ENCODE results near the gene UTS2B.

Gene UTS2B

DNA sequence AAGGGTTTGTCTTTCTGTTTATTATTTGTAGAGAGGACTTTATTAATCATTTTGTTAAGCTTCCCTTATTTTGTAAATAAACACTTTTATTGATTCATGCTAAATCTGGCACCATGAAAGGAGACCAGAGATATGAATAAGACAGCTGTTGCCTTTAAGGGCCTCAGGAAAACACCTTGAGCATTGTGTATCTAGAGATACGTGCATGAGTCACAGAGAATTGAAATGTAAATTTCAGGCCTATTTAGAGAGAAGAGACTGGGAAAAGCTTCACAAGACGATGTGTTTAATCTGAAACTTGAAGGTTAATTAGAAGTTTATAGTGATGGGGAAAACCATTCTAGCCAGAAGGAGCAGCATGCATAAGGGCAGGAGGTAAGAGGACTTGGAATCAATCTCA, 28.6 kb upstream of the UTS2B start:
- H3K36me3 ChIP-seq (ENCODE audit: insufficient read depth, low read length): no peaks in the 10 kb centered on the region
- H3F3A ChIP-seq (ENCODE audit: low read depth): no peaks in the 10 kb centered on the region
- no peaks in the 10 kb centered on the region for H4K20me1 ChIP-seq (ENCODE audit: insufficient read depth, low read length, poor library complexity, severe bottlenecking)
- H3K27me3 ChIP-seq (ENCODE audit: insufficient read depth, low read length, poor library complexity, severe bottlenecking): no peaks in the 10 kb centered on the region
- no peaks in the 10 kb centered on the region for H3K79me2 ChIP-seq (ENCODE audit: insufficient read depth, low read length)
- H3K4me2 ChIP-seq (ENCODE audit: low read depth, low read length, poor library complexity, severe bottlenecking): no peak overlapping the region
- TF ChIP-seq, protein P1, sequence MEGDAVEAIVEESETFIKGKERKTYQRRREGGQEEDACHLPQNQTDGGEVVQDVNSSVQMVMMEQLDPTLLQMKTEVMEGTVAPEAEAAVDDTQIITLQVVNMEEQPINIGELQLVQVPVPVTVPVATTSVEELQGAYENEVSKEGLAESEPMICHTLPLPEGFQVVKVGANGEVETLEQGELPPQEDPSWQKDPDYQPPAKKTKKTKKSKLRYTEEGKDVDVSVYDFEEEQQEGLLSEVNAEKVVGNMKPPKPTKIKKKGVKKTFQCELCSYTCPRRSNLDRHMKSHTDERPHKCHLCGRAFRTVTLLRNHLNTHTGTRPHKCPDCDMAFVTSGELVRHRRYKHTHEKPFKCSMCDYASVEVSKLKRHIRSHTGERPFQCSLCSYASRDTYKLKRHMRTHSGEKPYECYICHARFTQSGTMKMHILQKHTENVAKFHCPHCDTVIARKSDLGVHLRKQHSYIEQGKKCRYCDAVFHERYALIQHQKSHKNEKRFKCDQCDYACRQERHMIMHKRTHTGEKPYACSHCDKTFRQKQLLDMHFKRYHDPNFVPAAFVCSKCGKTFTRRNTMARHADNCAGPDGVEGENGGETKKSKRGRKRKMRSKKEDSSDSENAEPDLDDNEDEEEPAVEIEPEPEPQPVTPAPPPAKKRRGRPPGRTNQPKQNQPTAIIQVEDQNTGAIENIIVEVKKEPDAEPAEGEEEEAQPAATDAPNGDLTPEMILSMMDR (conservative IDR thresholded peaks at IDR 0.05; ENCODE audit: low read length): no peak
- no peak for TF ChIP-seq EZH2phosphoT487 (IDR thresholded peaks at IDR 0.05; ENCODE audit: borderline replicate concordance)
- no peaks in the 10 kb centered on the region for H3K4me1 ChIP-seq (ENCODE audit: insufficient read depth, low read length, poor library complexity, severe bottlenecking)
- no peaks in the 10 kb centered on the region; the same call in 1 of the 2 replicates for H3K9me3 ChIP-seq (ENCODE audit: insufficient read depth, low read depth, low read length)
- no peaks in the 10 kb centered on the region for H3K9me2 ChIP-seq (replicated peaks; ENCODE audit: low read depth, low read length)
- no peak overlapping the region for H3K9ac ChIP-seq (ENCODE audit: low read depth, low read length, poor library complexity, severe bottlenecking)
- no peak overlapping the region for H3K4me3 ChIP-seq (ENCODE audit: low read length, poor library complexity, severe bottlenecking)
- H2AFZ ChIP-seq (ENCODE audit: low read length): no peak overlapping the region

DNA sequence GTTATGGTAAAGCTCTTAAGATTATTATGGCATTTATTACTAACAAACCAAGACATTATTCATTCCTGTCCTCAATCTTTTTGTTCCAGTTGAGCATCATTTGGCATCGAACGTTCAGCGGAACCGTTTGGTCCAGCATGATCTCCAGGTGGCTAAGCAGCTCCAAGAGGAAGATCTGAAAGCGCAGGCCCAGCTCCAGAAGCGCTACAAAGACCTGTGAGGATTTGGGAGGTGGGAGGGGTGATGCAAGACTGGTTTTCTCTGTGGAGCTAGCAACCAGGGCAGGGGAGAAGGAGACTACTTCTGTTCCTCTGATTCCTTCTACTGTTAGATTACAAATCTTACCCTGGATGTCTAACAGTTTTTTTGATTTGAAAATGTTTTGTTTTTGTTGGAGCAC, 27.6 kb upstream of the UTS2B start:
- H3K4me2 ChIP-seq (ENCODE audit: low read depth, low read length, poor library complexity, severe bottlenecking): no peak overlapping the region
- no peaks in the 10 kb centered on the region for H3K4me1 ChIP-seq (ENCODE audit: insufficient read depth, low read length, poor library complexity, severe bottlenecking)
- H2AFZ ChIP-seq (ENCODE audit: low read length): no peak overlapping the region
- H3K4me3 ChIP-seq (ENCODE audit: low read length, poor library complexity, severe bottlenecking): no peak overlapping the region
- no peaks in the 10 kb centered on the region for H4K20me1 ChIP-seq (ENCODE audit: insufficient read depth, low read length, poor library complexity, severe bottlenecking)
- TF ChIP-seq EZH2phosphoT487 (IDR thresholded peaks at IDR 0.05; ENCODE audit: borderline replicate concordance): no peak
- TF ChIP-seq, protein P1 (conservative IDR thresholded peaks at IDR 0.05; ENCODE audit: low read length): no peak
- no peaks in the 10 kb centered on the region for H3K36me3 ChIP-seq (ENCODE audit: insufficient read depth, low read length)
- no peaks in the 10 kb centered on the region for H3K27me3 ChIP-seq (ENCODE audit: insufficient read depth, low read length, poor library complexity, severe bottlenecking)
- H3K79me2 ChIP-seq (ENCODE audit: insufficient read depth, low read length): no peaks in the 10 kb centered on the region
- no peaks in the 10 kb centered on the region; the same call in 1 of the 2 replicates for H3K9me3 ChIP-seq (ENCODE audit: insufficient read depth, low read depth, low read length)
- no peaks in the 10 kb centered on the region for H3F3A ChIP-seq (ENCODE audit: low read depth)
- no peak overlapping the region for H3K9ac ChIP-seq (ENCODE audit: low read depth, low read length, poor library complexity, severe bottlenecking)
- no peaks in the 10 kb centered on the region for H3K9me2 ChIP-seq (replicated peaks; ENCODE audit: low read depth, low read length)

DNA sequence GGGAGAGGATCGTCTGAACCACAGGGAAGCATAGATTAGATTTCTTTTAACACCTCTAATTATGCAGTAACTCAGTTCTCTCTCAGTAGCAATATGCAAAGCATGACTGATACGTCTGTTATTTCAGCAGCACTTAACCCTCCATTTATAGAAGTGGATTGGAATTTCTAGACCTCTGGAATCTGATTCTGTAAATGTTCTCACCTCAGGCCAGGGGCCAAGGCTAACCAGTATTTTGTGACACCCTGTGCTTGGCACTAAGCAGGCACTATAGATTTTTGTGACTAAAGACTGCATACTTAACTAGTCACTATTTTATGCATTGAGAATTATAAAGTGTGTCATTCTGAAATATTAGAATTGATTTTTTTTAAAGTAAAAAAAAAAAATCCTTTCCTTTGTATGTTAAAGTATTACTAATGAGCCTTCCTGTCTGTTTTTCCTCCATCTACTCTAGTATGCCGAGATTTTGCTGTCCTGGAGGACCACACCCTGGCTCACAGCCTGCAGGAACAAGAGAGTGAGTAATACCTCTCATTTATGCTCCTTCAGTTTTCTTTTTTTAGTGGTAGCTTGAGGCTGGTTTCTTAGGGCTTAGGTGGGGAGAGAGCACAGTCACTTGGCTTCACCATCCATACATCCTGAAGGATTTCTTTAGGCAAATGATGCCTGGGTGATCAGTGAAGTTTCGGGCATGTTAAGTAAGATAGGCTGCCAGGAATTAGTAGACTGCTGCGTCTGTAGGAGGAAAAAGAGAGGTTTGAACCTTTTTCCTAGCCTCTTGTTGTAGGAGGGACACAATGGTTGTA, 26.5 kb upstream of the UTS2B start:
- Histone ChIP-seq H3K9me2 (replicated peaks; ENCODE audit: low read depth, low read length) (no peaks in the 10 kb centered on the region), H3K4me2 (ENCODE audit: low read depth, low read length, poor library complexity, severe bottlenecking) (no peak overlapping the region), H3K4me1 (ENCODE audit: insufficient read depth, low read length, poor library complexity, severe bottlenecking) (no peaks in the 10 kb centered on the region), H3K9ac (ENCODE audit: low read depth, low read length, poor library complexity, severe bottlenecking) (no peak overlapping the region), H3K79me2 (ENCODE audit: insufficient read depth, low read length) (no peaks in the 10 kb centered on the region), H3K4me3 (ENCODE audit: low read length, poor library complexity, severe bottlenecking) (no peak overlapping the region), H3K27me3 (ENCODE audit: insufficient read depth, low read length, poor library complexity, severe bottlenecking) (no peaks in the 10 kb centered on the region), H2AFZ (ENCODE audit: low read length) (no peak overlapping the region), H4K20me1 (ENCODE audit: insufficient read depth, low read length, poor library complexity, severe bottlenecking) (no peaks in the 10 kb centered on the region), H3K9me3 (ENCODE audit: insufficient read depth, low read depth, low read length) (no peaks in the 10 kb centered on the region; the same call in 1 of the 2 replicates), H3F3A (ENCODE audit: low read depth) (no peaks in the 10 kb centered on the region), H3K36me3 (ENCODE audit: insufficient read depth, low read length) (no peaks in the 10 kb centered on the region)
- TF ChIP-seq, protein P1 (conservative IDR thresholded peaks at IDR 0.05; ENCODE audit: low read length): no peak
- TF ChIP-seq EZH2phosphoT487 (IDR thresholded peaks at IDR 0.05; ENCODE audit: borderline replicate concordance): no peak

Data from Loucy (cell line).